Dendritic cell treated with granulocyte-macrophage colony-stimulating factor and Interleukin-4, amounts not matched to agents 40 ng/mL and 50 ng/mL, for 4 days (primary cell): ENCODE measurements around the gene PCDHB11.
"Not testable (repeated sequence)": the region's sequence is repeated elsewhere in the genome, so short reads cannot be mapped to it uniquely, and the experiment has no call there.

Source experiments
- H3K27ac Mint-ChIP-seq: one replicate; pipeline ENCODE4 v1.8.0; 2022; ENCODE audit warnings: mild to moderate bottlenecking, mixed read lengths
- H3K27me3 Mint-ChIP-seq: one replicate; pipeline ENCODE4 v1.8.0; 2022; ENCODE audit warnings: mild to moderate bottlenecking, mixed read lengths
- H3K36me3 Mint-ChIP-seq: one replicate; pipeline ENCODE4 v1.8.0; 2022; ENCODE audit warnings: low read depth, mixed read lengths
- H3K4me1 Mint-ChIP-seq: one replicate; pipeline ENCODE4 v1.8.0; 2022; ENCODE audit warnings: low read depth, mixed read lengths
- H3K4me3 Mint-ChIP-seq: one replicate; pipeline ENCODE4 v1.8.0; 2022; ENCODE audit warnings: mild to moderate bottlenecking, moderate library complexity, mixed read lengths
- H3K9me3 Mint-ChIP-seq: one replicate; pipeline ENCODE4 v1.8.0; 2022; ENCODE audit warnings: mixed read lengths
- intact Hi-C: fragments of 100-400 bp; cut with micrococcal nuclease; formaldehyde crosslinking; loops from one replicate; pipeline ENCODE4 v1.15.0; 2022

Gene PCDHB11

DNA sequence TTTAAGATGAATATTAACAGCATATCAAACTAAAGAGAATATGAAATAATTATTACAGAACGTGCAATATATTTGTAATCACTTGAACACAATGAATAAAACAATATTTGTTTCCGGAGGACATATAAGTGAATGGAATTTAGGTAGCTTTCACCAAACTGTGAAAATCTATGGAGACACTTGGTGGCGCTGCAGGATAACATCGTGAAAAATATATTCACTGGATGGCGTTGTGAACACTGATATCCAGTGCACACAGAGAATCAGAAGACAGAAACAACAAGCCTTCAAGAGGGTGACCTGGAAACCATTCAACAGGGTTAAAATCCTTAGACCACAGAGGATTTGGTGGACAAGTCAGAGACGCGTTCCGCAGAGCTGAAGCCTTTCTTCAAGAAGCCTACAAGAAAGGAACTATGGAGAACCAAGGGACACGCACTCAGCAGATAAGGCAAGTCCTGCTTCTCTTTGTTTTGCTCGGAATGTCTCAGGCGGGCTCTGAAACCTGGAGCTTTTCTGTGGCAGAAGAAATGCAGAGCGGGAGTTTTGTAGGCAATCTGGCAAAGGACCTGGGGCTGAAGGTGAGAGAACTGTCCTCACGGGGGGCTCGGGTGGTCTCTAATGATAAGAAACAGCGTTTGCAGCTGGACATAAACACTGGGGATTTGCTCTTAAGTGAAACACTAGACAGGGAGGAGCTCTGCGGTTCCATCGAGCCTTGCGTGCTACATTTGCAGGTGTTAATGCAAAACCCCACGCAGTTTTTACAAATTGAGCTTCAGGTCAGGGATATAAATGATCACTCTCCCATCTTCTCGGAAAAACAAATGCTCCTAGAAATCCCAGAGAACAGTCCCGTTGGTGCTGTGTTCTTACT is at the start of gene PCDHB11:
Gene PCDHB11, plus strand, starts transcription at position 269 of the 877 bp plus-strand sequence. Its CDS starts 148 bp downstream, at position 417.
- H3K9me3 Mint-ChIP-seq, result peaks cover 66% of the 10 kb centered on the region
- intact Hi-C loops, result no loop called here
- H3K27me3 Mint-ChIP-seq, result peaks cover 11% of the 10 kb centered on the region

GRCh38 chr5:141149812-141150211 is 49.6 kb upstream of the PCDHB11 start, which contains the start of gene PCDHB6:
TSS of gene PCDHB6 (plus strand) at chr5:141150057. CDS start at chr5:141150258, 201 bp downstream.
- intact Hi-C loops, result no loop called here
- no peaks in the 10 kb centered on the region for H3K4me1 Mint-ChIP-seq
- peaks cover 52% of the 10 kb centered on the region for H3K9me3 Mint-ChIP-seq
- H3K27ac Mint-ChIP-seq, result no peak within 1 kb of the TSS
- peaks cover 26% of the 10 kb centered on the region for H3K27me3 Mint-ChIP-seq
- no peak within 1 kb of the TSS for H3K4me3 Mint-ChIP-seq
- no peaks in the 10 kb centered on the region for H3K36me3 Mint-ChIP-seq

More for the DNA sequence above, at the start of gene PCDHB11:
- H3K27ac Mint-ChIP-seq, result no peak within 1 kb of the TSS
- no peaks in the 10 kb centered on the region for H3K36me3 Mint-ChIP-seq
- no peaks in the 10 kb centered on the region for H3K4me1 Mint-ChIP-seq
- no peak within 1 kb of the TSS for H3K4me3 Mint-ChIP-seq

DNA sequence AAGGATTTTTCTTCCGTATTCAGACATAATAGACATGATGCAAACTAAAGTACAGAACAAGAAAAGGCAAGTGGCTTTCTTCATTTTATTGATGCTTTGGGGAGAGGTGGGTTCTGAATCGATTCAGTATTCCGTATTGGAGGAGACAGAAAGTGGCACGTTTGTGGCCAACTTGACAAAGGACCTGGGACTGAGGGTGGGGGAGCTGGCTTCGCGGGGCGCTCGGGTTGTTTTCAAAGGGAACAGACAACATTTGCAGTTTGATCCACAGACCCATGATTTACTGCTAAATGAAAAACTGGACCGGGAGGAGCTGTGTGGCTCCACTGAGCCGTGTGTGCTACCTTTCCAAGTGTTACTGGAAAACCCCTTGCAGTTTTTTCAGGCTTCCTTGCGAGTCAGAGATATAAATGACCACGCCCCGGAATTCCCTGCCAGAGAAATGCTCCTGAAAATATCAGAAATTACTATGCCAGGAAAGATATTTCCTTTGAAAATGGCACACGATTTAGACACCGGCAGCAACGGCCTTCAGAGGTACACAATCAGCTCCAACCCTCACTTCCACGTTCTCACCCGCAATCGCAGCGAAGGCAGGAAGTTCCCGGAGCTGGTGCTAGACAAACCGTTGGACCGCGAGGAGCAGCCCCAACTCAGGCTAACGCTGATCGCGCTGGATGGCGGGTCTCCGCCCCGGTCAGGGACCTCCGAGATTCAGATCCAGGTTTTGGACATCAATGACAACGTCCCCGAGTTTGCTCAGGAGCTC is 49.0 kb upstream of the PCDHB11 start:
- H3K27me3 Mint-ChIP-seq, result peaks cover 26% of the 10 kb centered on the region
- intact Hi-C loops, result no loop called here
- no peaks in the 10 kb centered on the region for H3K4me1 Mint-ChIP-seq
- H3K27ac Mint-ChIP-seq, result no peak overlapping the region
- no peak overlapping the region for H3K4me3 Mint-ChIP-seq
- H3K9me3 Mint-ChIP-seq, result peaks cover 49% of the 10 kb centered on the region
- H3K36me3 Mint-ChIP-seq, result no peaks in the 10 kb centered on the region

DNA sequence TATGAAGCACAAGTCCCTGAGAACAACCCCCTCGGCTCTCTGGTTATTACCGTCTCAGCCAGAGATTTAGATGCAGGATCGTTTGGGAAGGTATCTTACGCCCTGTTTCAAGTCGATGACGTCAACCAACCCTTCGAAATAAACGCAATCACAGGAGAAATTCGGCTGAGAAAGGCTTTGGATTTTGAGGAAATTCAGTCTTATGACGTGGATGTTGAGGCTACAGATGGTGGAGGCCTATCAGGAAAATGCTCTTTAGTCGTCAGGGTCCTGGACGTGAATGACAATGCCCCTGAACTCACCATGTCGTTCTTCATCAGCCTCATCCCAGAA is 48.5 kb upstream of the PCDHB11 start:
- no peaks in the 10 kb centered on the region for H3K36me3 Mint-ChIP-seq
- H3K27me3 Mint-ChIP-seq, result peaks cover 29% of the 10 kb centered on the region
- H3K4me3 Mint-ChIP-seq, result no peak overlapping the region
- H3K27ac Mint-ChIP-seq, result no peak overlapping the region
- intact Hi-C loops, result no loop called here
- peaks cover 54% of the 10 kb centered on the region for H3K9me3 Mint-ChIP-seq
- H3K4me1 Mint-ChIP-seq, result no peaks in the 10 kb centered on the region

DNA sequence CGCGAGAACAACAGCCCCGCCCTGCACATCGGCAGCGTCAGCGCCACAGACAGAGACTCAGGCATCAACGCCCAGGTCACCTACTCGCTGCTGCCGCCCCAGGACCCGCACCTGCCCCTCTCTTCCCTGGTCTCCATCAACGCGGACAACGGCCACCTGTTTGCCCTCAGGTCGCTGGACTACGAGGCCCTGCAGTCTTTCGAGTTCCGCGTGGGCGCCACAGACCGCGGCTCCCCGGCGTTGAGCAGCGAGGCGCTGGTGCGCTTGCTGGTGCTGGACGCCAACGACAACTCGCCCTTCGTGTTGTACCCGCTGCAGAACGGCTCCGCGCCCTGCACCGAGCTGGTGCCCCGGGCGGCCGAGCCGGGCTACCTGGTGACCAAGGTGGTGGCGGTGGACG is 47.8 kb upstream of the PCDHB11 start:
- H3K27me3 Mint-ChIP-seq, result peaks cover 33% of the 10 kb centered on the region
- H3K36me3 Mint-ChIP-seq, intact Hi-C loops: not testable (repeated sequence)

GRCh38 chr5:141152096-141152495 is 47.3 kb upstream of the PCDHB11 start:
- H3K27me3 Mint-ChIP-seq, result peaks cover 38% of the 10 kb centered on the region
- H3K4me1 Mint-ChIP-seq, H3K27ac Mint-ChIP-seq, H3K36me3 Mint-ChIP-seq, intact Hi-C loops, H3K4me3 Mint-ChIP-seq: not testable (repeated sequence)
- peaks cover 66% of the 10 kb centered on the region for H3K9me3 Mint-ChIP-seq

More for the DNA sequence above, 47.8 kb upstream of the PCDHB11 start:
- H3K9me3 Mint-ChIP-seq, result peaks cover 61% of the 10 kb centered on the region
- not testable (repeated sequence) for H3K27ac Mint-ChIP-seq, H3K4me3 Mint-ChIP-seq, H3K4me1 Mint-ChIP-seq

DNA sequence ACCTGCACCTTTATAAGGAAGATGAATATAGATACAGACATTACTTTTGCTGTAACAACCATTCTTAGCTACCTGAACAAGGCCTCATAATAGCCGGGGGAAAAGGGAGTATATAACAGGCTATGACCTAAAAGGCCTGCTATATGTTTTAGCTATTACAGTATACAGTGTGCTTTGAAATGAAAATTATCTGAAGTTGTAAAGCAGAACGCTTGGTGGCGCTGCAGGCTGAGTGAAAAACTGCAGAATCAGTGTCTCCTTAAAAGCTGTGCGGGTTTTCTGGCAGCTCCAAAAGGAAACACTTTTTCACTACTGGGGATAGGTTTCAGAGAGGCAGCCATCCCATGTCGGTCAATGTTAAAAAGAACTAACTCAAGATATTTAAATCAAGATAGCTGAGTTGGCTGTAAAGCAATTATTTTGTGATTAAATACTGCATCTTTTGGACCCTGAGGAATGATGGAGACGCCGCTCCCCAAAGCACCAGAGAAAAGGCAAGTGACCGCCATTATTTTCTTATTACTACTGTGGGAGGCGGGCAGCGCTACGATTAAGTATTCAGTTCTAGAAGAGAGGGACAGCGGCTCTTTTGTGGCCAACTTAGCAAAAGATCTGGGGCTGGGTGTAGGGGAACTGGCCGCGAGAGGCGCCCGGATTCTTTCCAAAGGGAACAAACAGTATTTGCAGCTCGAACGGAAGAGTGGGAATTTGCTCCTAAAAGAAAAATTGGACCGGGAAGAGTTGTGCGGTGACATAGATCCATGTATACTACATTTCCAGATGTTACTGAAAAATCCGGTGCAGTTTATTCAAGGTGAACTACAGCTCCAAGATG is 43.7 kb upstream of the PCDHB11 start:
- Mint-ChIP-seq H3K27ac (no peak overlapping the region), H3K27me3 (peaks cover 40% of the 10 kb centered on the region), H3K4me1 (no peaks in the 10 kb centered on the region), H3K4me3 (no peak overlapping the region), H3K36me3 (no peaks in the 10 kb centered on the region), H3K9me3 (peaks cover 65% of the 10 kb centered on the region)
- intact Hi-C loops, result no loop called here

DNA sequence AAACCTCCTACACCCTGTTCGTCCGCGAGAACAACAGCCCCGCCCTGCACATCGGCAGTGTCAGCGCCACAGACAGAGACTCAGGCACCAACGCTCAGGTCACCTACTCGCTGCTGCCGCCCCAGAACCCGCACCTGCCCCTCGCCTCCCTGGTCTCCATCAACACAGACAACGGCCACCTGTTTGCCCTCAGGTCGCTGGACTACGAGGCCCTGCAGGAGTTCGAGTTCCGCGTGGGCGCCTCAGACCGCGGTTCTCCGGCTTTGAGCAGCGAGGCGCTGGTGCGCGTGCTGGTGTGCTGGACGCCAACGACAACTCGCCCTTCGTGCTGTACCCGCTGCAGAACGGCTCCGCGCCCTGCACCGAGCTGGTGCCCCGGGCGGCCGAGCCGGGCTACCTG is 42.1 kb upstream of the PCDHB11 start:
- Mint-ChIP-seq H3K9me3 (peaks cover 49% of the 10 kb centered on the region), H3K27me3 (peaks cover 26% of the 10 kb centered on the region)
- intact Hi-C loops, H3K4me1 Mint-ChIP-seq, H3K4me3 Mint-ChIP-seq, H3K27ac Mint-ChIP-seq, H3K36me3 Mint-ChIP-seq: not testable (repeated sequence)

DNA sequence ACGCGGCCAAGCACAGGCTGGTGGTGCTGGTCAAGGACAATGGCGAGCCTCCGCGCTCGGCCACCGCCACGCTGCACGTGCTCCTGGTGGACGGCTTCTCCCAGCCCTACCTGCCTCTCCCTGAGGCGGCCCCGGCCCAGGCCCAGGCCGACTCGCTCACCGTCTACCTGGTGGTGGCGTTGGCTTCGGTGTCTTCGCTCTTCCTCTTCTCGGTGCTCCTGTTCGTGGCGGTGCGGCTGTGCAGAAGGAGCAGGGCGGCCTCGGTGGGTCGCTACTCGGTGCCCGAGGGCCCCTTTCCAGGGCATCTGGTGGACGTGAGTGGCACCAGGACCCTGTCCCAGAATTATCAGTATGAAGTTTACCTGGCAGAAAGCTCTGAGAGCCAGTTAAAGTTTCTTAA is 41.5 kb upstream of the PCDHB11 start:
- H3K36me3 Mint-ChIP-seq, H3K27ac Mint-ChIP-seq, H3K4me1 Mint-ChIP-seq, H3K4me3 Mint-ChIP-seq, intact Hi-C loops: not testable (repeated sequence)
- H3K9me3 Mint-ChIP-seq, result peaks cover 48% of the 10 kb centered on the region
- peaks cover 25% of the 10 kb centered on the region for H3K27me3 Mint-ChIP-seq

GRCh38 chr5:141172381-141173204 is 26.8 kb upstream of the PCDHB11 start, which contains the start of gene PCDHB7:
TSS of gene PCDHB7 (plus strand) at chr5:141172644. CDS start at chr5:141172836, 192 bp downstream.
- no peaks in the 10 kb centered on the region for H3K36me3 Mint-ChIP-seq
- H3K9me3 Mint-ChIP-seq, result peaks cover 47% of the 10 kb centered on the region
- H3K27me3 Mint-ChIP-seq, result peaks cover 4% of the 10 kb centered on the region
- H3K4me1 Mint-ChIP-seq, result no peaks in the 10 kb centered on the region
- H3K4me3 Mint-ChIP-seq, result no peak within 1 kb of the TSS
- no peak within 1 kb of the TSS for H3K27ac Mint-ChIP-seq
- intact Hi-C loops, result no loop called here

DNA sequence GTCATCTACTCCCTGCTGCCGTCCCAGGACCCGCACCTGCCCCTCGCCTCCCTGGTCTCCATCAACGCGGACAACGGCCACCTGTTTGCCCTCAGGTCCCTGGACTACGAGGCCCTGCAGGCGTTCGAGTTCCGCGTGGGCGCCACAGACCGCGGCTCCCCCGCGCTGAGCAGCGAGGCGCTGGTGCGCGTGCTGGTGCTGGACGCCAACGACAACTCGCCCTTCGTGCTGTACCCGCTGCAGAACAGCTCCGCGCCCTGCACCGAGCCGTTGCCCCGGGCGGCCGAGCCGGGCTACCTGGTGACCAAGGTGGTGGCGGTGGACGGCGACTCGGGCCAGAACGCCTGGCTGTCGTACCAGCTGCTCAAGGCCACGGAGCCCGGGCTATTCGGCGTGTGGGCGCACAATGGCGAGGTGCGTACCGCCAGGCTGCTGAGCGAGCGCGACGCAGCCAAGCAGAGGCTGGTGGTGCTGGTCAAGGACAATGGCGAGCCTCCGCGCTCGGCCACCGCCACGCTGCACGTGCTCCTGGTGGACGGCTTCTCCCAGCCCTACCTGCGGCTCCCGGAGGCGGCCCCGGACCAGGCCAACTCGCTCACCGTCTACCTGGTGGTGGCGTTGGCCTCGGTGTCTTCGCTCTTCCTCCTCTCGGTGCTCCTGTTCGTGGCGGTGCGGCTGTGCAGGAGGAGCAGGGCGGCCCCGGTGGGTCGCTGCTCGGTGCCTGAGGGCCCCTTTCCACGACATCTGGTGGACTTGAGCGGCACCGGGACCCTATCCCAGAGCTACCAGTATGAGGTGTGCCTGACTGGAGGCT is 24.9 kb upstream of the PCDHB11 start:
- H3K27me3 Mint-ChIP-seq, H3K36me3 Mint-ChIP-seq, H3K4me3 Mint-ChIP-seq, H3K4me1 Mint-ChIP-seq, intact Hi-C loops, H3K27ac Mint-ChIP-seq: not testable (repeated sequence)
- peaks cover 30% of the 10 kb centered on the region for H3K9me3 Mint-ChIP-seq

GRCh38 chr5:141175933-141176332 is 23.5 kb upstream of the PCDHB11 start:
- Mint-ChIP-seq H3K36me3 (no peaks in the 10 kb centered on the region), H3K9me3 (peaks cover 28% of the 10 kb centered on the region), H3K27ac (no peak overlapping the region), H3K4me1 (no peaks in the 10 kb centered on the region), H3K4me3 (no peak overlapping the region), H3K27me3 (peaks cover 7% of the 10 kb centered on the region)
- intact Hi-C loops, result no loop called here
